Measurements from ENCODE around the gene CACNB2. TPM values are rescaled to one million over a fixed set of nuclear protein-coding genes. Genes with fewer than 3 reads are reported as not detected.
"Not testable (repeated sequence)": the region's sequence is repeated elsewhere in the genome, so short reads cannot be mapped to it uniquely, and the experiment has no call there.

Gene CACNB2
- total and polyA plus RNA-seq, 10 of the 15 experiments (the other 5 are each of a cell fraction or from before 2014, with no cell fraction given): 0.62 to 8.1 (median 1.2) TPM

GRCh38 chr10:18586637-18587036 is 446.4 kb downstream of the CACNB2 start:
- intact Hi-C loops (cut with micrococcal nuclease; ENCODE audit: unreplicated experiment); FAIRE-seq: not testable (repeated sequence)

GRCh38 chr10:18591141-18591540 is 450.9 kb downstream of the CACNB2 start:
- H2AFZ ChIP-seq (ENCODE audit: control insufficient read depth, low read depth, low read length); H3K9ac ChIP-seq (ENCODE audit: control insufficient read depth, insufficient read depth, low read length); DNase-seq (ENCODE audit: low read depth, low spot score); RAD21 ChIA-PET (ENCODE audit: unreplicated experiment); H3K4me3 ChIP-seq; H4K20me1 ChIP-seq (ENCODE audit: control insufficient read depth, insufficient read depth); POLR2A ChIA-PET; H3K27ac ChIP-seq (ENCODE audit: control insufficient read depth, insufficient read depth); intact Hi-C loops (cut with micrococcal nuclease; ENCODE audit: unreplicated experiment); ATAC-seq; H3K9me3 ChIP-seq (replicated peaks; ENCODE audit: control insufficient read depth, insufficient read depth, low read length); H3K27me3 ChIP-seq (replicated peaks in 1 of 2; ENCODE audit: control insufficient read depth in 2 of 2, insufficient read depth in 2 of 2, low read length in 1 of 2); H3K4me1 ChIP-seq (ENCODE audit: control insufficient read depth, insufficient read depth, low read length); FAIRE-seq; in situ Hi-C loops (cut with MboI); BruUV-seq (replicated peaks); H3K79me2 ChIP-seq (ENCODE audit: control insufficient read depth, insufficient read depth, low read length); H3K4me2 ChIP-seq (ENCODE audit: control insufficient read depth, insufficient read depth); H3K36me3 ChIP-seq (ENCODE audit: control insufficient read depth in 2 of 2, insufficient read depth in 2 of 2, low read length in 1 of 2): not testable (repeated sequence)
- CTCF ChIA-PET: interaction anchor here (1.0 kb wide), 1 partner anchor 66 kb away, joined by 4 read pairs; no protein-coding TSS in a partner anchor
- 92% methylated on average over 1 of the region's 1 CpG for WGBS (ENCODE audit: insufficient coverage, insufficient replicate concordance, low lambda C conversion rate, missing lambda C conversion rate)
- SMC1A ChIA-PET (ENCODE audit: uncharacterized antibody, unreplicated experiment): interaction anchor here (1.3 to 1.6 kb wide), 2 partner anchors 8 to 66 kb away, joined by 3 to 6 read pairs; no protein-coding TSS in a partner anchor

More at GRCh38 chr10:18586637-18587036, 446.4 kb downstream of the CACNB2 start:
- ChIA-PET CTCF (interaction anchor here (1.1 kb wide), 1 partner anchor 11 kb away, joined by 3 read pairs; no protein-coding TSS in a partner anchor), SMC1A (ENCODE audit: uncharacterized antibody, unreplicated experiment) (interaction anchor here (1.1 kb wide), 1 partner anchor 79 kb away, joined by 3 read pairs; no protein-coding TSS in a partner anchor)
- H3K4me1 ChIP-seq (ENCODE audit: control insufficient read depth, insufficient read depth, low read length); DNase-seq (ENCODE audit: low read depth, low spot score); H3K4me3 ChIP-seq; H3K79me2 ChIP-seq (ENCODE audit: control insufficient read depth, insufficient read depth, low read length); H3K36me3 ChIP-seq (ENCODE audit: control insufficient read depth in 2 of 2, insufficient read depth in 2 of 2, low read length in 1 of 2); POLR2A ChIA-PET; H3K27ac ChIP-seq (ENCODE audit: control insufficient read depth, insufficient read depth); H2AFZ ChIP-seq (ENCODE audit: control insufficient read depth, low read depth, low read length); H4K20me1 ChIP-seq (ENCODE audit: control insufficient read depth, insufficient read depth); in situ Hi-C loops (cut with MboI); H3K4me2 ChIP-seq (ENCODE audit: control insufficient read depth, insufficient read depth); H3K27me3 ChIP-seq (replicated peaks in 1 of 2; ENCODE audit: control insufficient read depth in 2 of 2, insufficient read depth in 2 of 2, low read length in 1 of 2); BruUV-seq (replicated peaks); ATAC-seq; H3K9me3 ChIP-seq (replicated peaks; ENCODE audit: control insufficient read depth, insufficient read depth, low read length); RAD21 ChIA-PET (ENCODE audit: unreplicated experiment); H3K9ac ChIP-seq (ENCODE audit: control insufficient read depth, insufficient read depth, low read length): not testable (repeated sequence)
- WGBS (ENCODE audit: insufficient coverage, insufficient replicate concordance, low lambda C conversion rate, missing lambda C conversion rate): 99% methylated on average over 10 of the region's 10 CpGs
- 0 out of 2 replicates have a peak, but pooled peaks have one; percentile 54 for TF ChIP-seq NFYB (IDR thresholded peaks at IDR 0.05; ENCODE audit: insufficient read depth, low read depth, low read length)

Other genes with a start within 250 kb of the CACNB2 start
- gene SLC39A12, start 188.5 kb upstream of the CACNB2 start, total RNA-seq (2014; rRNA removed): 0.68 and 1.1 TPM in 2 replicates
- gene SLC39A12, start 188.5 kb upstream of the CACNB2 start, total RNA-seq (2014; rRNA removed; fragmentation: Illumina TruSeq; extraction: Trizol): 0.60 and 0.94 TPM in 2 replicates
- 0.64 and 0.67 TPM in 2 replicates for gene SLC39A12, start 188.5 kb upstream of the CACNB2 start, total RNA-seq (2021)
- not detected in 2 replicates for gene SLC39A12, start 188.5 kb upstream of the CACNB2 start, polyA plus RNA-seq (2011; rRNA removed)
- 0.81 and 1.1 TPM in 2 replicates for gene SLC39A12, start 188.5 kb upstream of the CACNB2 start, polyA plus RNA-seq (2014; fragmentation: Illumina TruSeq; extraction: Trizol)
- gene SLC39A12, start 188.5 kb upstream of the CACNB2 start, polyA plus RNA-seq (2014; fragmentation: Nextera tagmentation; extraction: Ambion mirVana): 1 to 10 TPM; 1.3 to 1.5 TPM
- gene SLC39A12, start 188.5 kb upstream of the CACNB2 start, polyA plus RNA-seq (2014; rRNA removed): 0.52 and 0.53 TPM in 2 replicates
- under 1 TPM; 0.47 TPM for gene SLC39A12, start 188.5 kb upstream of the CACNB2 start, polyA plus RNA-seq (2016; fragmentation: Nextera tagmentation; extraction: Ambion mirVana)

Data from GM12878 (cell line).